Panc1 (cell line): Measurements from ENCODE around the gene NOS3.
A peak's percentile ranks its signal among the peaks of the same experiment; 100 is the strongest.

ENCODE experiments used
- POLR2AphosphoS5 ChIP-seq: IDR thresholded peaks from 2 replicates; pipeline ENCODE4 v1.6.1; 2012; ENCODE audit warnings: mild to moderate bottlenecking, low read depth, low read length, moderate library complexity
- TF ChIP-seq, protein P1 (sequence below): fragments of 450-650 bp; IDR thresholded peaks from 2 replicates; pipeline ENCODE4 v1.5.1; 2017; ENCODE audit warnings: mild to moderate bottlenecking

GRCh38 chr7:150966002-150966401 is 24.8 kb upstream of the NOS3 start:
- TF ChIP-seq, protein P1, sequence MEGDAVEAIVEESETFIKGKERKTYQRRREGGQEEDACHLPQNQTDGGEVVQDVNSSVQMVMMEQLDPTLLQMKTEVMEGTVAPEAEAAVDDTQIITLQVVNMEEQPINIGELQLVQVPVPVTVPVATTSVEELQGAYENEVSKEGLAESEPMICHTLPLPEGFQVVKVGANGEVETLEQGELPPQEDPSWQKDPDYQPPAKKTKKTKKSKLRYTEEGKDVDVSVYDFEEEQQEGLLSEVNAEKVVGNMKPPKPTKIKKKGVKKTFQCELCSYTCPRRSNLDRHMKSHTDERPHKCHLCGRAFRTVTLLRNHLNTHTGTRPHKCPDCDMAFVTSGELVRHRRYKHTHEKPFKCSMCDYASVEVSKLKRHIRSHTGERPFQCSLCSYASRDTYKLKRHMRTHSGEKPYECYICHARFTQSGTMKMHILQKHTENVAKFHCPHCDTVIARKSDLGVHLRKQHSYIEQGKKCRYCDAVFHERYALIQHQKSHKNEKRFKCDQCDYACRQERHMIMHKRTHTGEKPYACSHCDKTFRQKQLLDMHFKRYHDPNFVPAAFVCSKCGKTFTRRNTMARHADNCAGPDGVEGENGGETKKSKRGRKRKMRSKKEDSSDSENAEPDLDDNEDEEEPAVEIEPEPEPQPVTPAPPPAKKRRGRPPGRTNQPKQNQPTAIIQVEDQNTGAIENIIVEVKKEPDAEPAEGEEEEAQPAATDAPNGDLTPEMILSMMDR: peak; percentile 66
- no peak for TF ChIP-seq POLR2AphosphoS5
